HG03575 (cell line): ENCODE data around the gene ZNF324.
"Not testable (repeated sequence)": the region's sequence is repeated elsewhere in the genome, so short reads cannot be mapped to it uniquely, and the experiment has no call there.

Experiments used
- ATAC-seq: cut with Tn5 transposase; IDR thresholded peaks from one replicate; pipeline ENCODE4 v1.9.1; 2021; ENCODE audit not compliant: unreplicated experiment, insufficient number of reproducible peaks, low FRiP score; ENCODE audit errors: extremely low read depth

ZNF324 gene

GRCh38 chr19:58492265-58492664 lies 25.4 kb downstream of the ZNF324 start:
- ATAC-seq, result no peak

- no peak for ATAC-seq
Measured at GRCh38 chr19:58497634-58498170, 30.8 kb downstream of the ZNF324 start.

GRCh38 chr19:58498316-58499020 lies 31.6 kb downstream of the ZNF324 start:
- no peak for ATAC-seq

- no peak for ATAC-seq
Measured at GRCh38 chr19:58499021-58499927, 32.4 kb downstream of the ZNF324 start.

GRCh38 chr19:58500242-58500641 lies 33.4 kb downstream of the ZNF324 start:
- ATAC-seq, result no peak

GRCh38 chr19:58507602-58508223 lies 40.8 kb downstream of the ZNF324 start:
- ATAC-seq, result not testable (repeated sequence)

- ATAC-seq, result no peak
Measured at GRCh38 chr19:58509731-58510083, 42.8 kb downstream of the ZNF324 start.

- no peak for ATAC-seq
Measured at GRCh38 chr19:58510084-58510862, 43.4 kb downstream of the ZNF324 start.

- ATAC-seq, result no peak
Measured at GRCh38 chr19:58511353-58512208, 44.7 kb downstream of the ZNF324 start, which contains the start of gene SLC27A5. Gene SLC27A5 (minus strand): TSS chr19:58511992. CDS start chr19:58511955, 37 bp downstream.

GRCh38 chr19:58513213-58513693 lies 46.4 kb downstream of the ZNF324 start:
- no peak for ATAC-seq

GRCh38 chr19:58513694-58514563 lies 47.0 kb downstream of the ZNF324 start:
- no peak for ATAC-seq

GRCh38 chr19:58514564-58515022 lies 47.7 kb downstream of the ZNF324 start:
- no peak for ATAC-seq

- ATAC-seq, result no peak
Measured at GRCh38 chr19:58515259-58515658, 48.4 kb downstream of the ZNF324 start.

- ATAC-seq, result no peak
Measured at GRCh38 chr19:58516246-58516836, 49.5 kb downstream of the ZNF324 start.

GRCh38 chr19:58516964-58517833 lies 50.3 kb downstream of the ZNF324 start:
- no peak for ATAC-seq
